Mesenchymal stem cell (in vitro differentiated cells and primary cell): Measurements from ENCODE around the gene PALMD.
A peak's percentile ranks its signal among the peaks of the same experiment; 100 is the strongest.

ENCODE experiments used
- DNase-seq: peaks from one replicate; pipeline ENCODE4 v3.0.0-alpha.2; 2013
- H2AFZ ChIP-seq: one replicate; pipeline ENCODE4 v1.6.1; 2013; ENCODE audit warnings: low read depth, mild to moderate bottlenecking, control low read depth, inconsistent platforms, low read length, moderate library complexity
- H2AK5ac ChIP-seq: 2 replicates; pipeline ENCODE4 v1.6.1; 2013; ENCODE audit warnings: low read length, moderate library complexity, mild to moderate bottlenecking, inconsistent platforms; ENCODE audit not compliant: severe bottlenecking
- H2BK120ac ChIP-seq: one replicate; pipeline ENCODE4 v1.6.1; 2013; ENCODE audit warnings: low read depth, mild to moderate bottlenecking, inconsistent platforms, low read length, moderate library complexity
- H2BK12ac ChIP-seq, 2 experiments: one replicate each; pipeline ENCODE4 v1.6.1; 2013; ENCODE audit warnings: inconsistent platforms in 2 of 2, low read length in 2 of 2, mild to moderate bottlenecking in 2 of 2, moderate library complexity in 2 of 2, control low read depth in 1 of 2
- H2BK15ac ChIP-seq: one replicate; pipeline ENCODE4 v1.6.1; 2013; ENCODE audit warnings: mild to moderate bottlenecking, low read depth, inconsistent platforms; ENCODE audit not compliant: poor library complexity, severe bottlenecking
- H2BK5ac ChIP-seq: 2 replicates; pipeline ENCODE4 v1.6.1; 2013; ENCODE audit warnings: low read depth, mild to moderate bottlenecking, low read length, control low read depth, inconsistent platforms; ENCODE audit not compliant: poor library complexity, severe bottlenecking
- H3K14ac ChIP-seq, 2 experiments: one replicate each; pipeline ENCODE4 v1.6.1; 2013; ENCODE audit warnings: inconsistent platforms in 2 of 2, low read length in 2 of 2, control low read depth in 1 of 2, mild to moderate bottlenecking in 1 of 2, moderate library complexity in 1 of 2
- H3K18ac ChIP-seq, 2 experiments: one replicate each; pipeline ENCODE4 v1.6.1; 2013; ENCODE audit warnings: inconsistent platforms in 2 of 2, low read length in 2 of 2, control low read depth in 1 of 2, low read depth in 1 of 2, mild to moderate bottlenecking in 1 of 2
- H3K23ac ChIP-seq, 2 experiments: one replicate each; pipeline ENCODE4 v1.6.1; 2013; ENCODE audit warnings: inconsistent platforms in 2 of 2, low read length in 2 of 2, mild to moderate bottlenecking in 2 of 2, moderate library complexity in 2 of 2, control low read depth in 1 of 2
- H3K27ac ChIP-seq: 2 replicates; pipeline ENCODE4 v1.5.1; 2013; ENCODE audit warnings: mild to moderate bottlenecking, moderate library complexity, low read length, control low read depth, inconsistent platforms; ENCODE audit not compliant: poor library complexity, severe bottlenecking
- H3K27me3 ChIP-seq, 2 experiments: 2 replicates each; pipeline versions ENCODE4 v1.6.1 to v1.7.0; 2013; ENCODE audit warnings: low read length in 2 of 2, mild to moderate bottlenecking in 2 of 2, moderate library complexity in 2 of 2, control low read depth in 1 of 2, inconsistent platforms in 1 of 2; ENCODE audit not compliant: control insufficient read depth in 1 of 2, insufficient read depth in 1 of 2
- H3K36me3 ChIP-seq, 2 experiments: 2 replicates each; pipeline versions ENCODE4 v1.6.1 to v1.7.0; 2013; ENCODE audit warnings: low read length in 2 of 2, control low read depth in 1 of 2, inconsistent platforms in 1 of 2, low read depth in 1 of 2, mild to moderate bottlenecking in 1 of 2; ENCODE audit not compliant: insufficient read depth in 2 of 2, control insufficient read depth in 1 of 2
- H3K4ac ChIP-seq, 2 experiments: one replicate each; pipeline ENCODE4 v1.6.1; 2013; ENCODE audit warnings: inconsistent platforms in 2 of 2, low read length in 2 of 2, mild to moderate bottlenecking in 2 of 2, moderate library complexity in 2 of 2, control low read depth in 1 of 2, low read depth in 1 of 2
- H3K4me1 ChIP-seq: 2 replicates; pipeline ENCODE4 v1.6.1; 2013; ENCODE audit warnings: low read depth, low read length, control low read depth; ENCODE audit not compliant: control insufficient read depth, insufficient read depth
- H3K4me2 ChIP-seq: 2 replicates; pipeline ENCODE4 v1.6.1; 2013; ENCODE audit warnings: low read length, mild to moderate bottlenecking, inconsistent platforms; ENCODE audit not compliant: poor library complexity, severe bottlenecking
- H3K4me3 ChIP-seq, 2 experiments: 2 replicates each; pipeline versions ENCODE4 v1.5.1 to v1.7.0; 2013; ENCODE audit warnings: low read length in 2 of 2, mild to moderate bottlenecking in 2 of 2, control low read depth in 1 of 2, low read depth in 1 of 2; ENCODE audit not compliant: insufficient read depth in 1 of 2
- H3K79me1 ChIP-seq: replicated peaks from 2 replicates; pipeline ENCODE4 v1.6.1; 2013; ENCODE audit warnings: mild to moderate bottlenecking, control low read depth, low read length, inconsistent platforms; ENCODE audit not compliant: poor library complexity, severe bottlenecking
- H3K9ac ChIP-seq: 2 replicates; pipeline ENCODE4 v1.7.0; 2013; ENCODE audit warnings: mild to moderate bottlenecking, low read length, moderate library complexity
- H3K9me3 ChIP-seq: 2 replicates; pipeline ENCODE4 v1.7.0; 2013; ENCODE audit warnings: mild to moderate bottlenecking, low read length; ENCODE audit not compliant: control insufficient read depth
- H4K8ac ChIP-seq: one replicate; pipeline ENCODE4 v1.6.1; 2013; ENCODE audit warnings: inconsistent platforms, mild to moderate bottlenecking, low read length, moderate library complexity
- H4K91ac ChIP-seq: one replicate; pipeline ENCODE4 v1.6.1; 2013; ENCODE audit warnings: mild to moderate bottlenecking, low read length, inconsistent platforms
- WGBS: methylation state at CpG from one replicate; pipeline ENCODE4 v1.1.7; 2013; ENCODE audit warnings: mixed read lengths; 5-methylcytosine and 5-hydroxymethylcytosine counted together

PALMD gene

GRCh38 chr1:99646868-99647267 is 955 bp downstream of the PALMD start:
- no peak overlapping the region for H3K23ac ChIP-seq
- no peaks in the 10 kb centered on the region for H3K27me3 ChIP-seq
- H3K27ac ChIP-seq, result no peak overlapping the region
- no peak overlapping the region for H2BK5ac ChIP-seq
- H3K4ac ChIP-seq, result no peak overlapping the region
- no peak overlapping the region for H3K18ac ChIP-seq
- no peak overlapping the region for H2AK5ac ChIP-seq
- H2AFZ ChIP-seq, result no peak overlapping the region
- H3K14ac ChIP-seq, result no peak overlapping the region
- H2BK120ac ChIP-seq, result no peak overlapping the region
- H4K91ac ChIP-seq, result no peak overlapping the region
- H3K4me1 ChIP-seq, result peaks cover 7% of the 10 kb centered on the region
- no peaks in the 10 kb centered on the region for H3K36me3 ChIP-seq
- WGBS, result 100% methylated on average over 1 of the region's 5 CpGs
- DNase-seq, result no peak
- no peaks in the 10 kb centered on the region for H3K9me3 ChIP-seq
- no peak overlapping the region for H2BK15ac ChIP-seq
- H3K9ac ChIP-seq, result peak overlapping the region; percentile 75
- H4K8ac ChIP-seq, result no peak overlapping the region
- no peak overlapping the region for H3K4me2 ChIP-seq
- H2BK12ac ChIP-seq, result no peak overlapping the region
- H3K79me1 ChIP-seq, result no peaks in the 10 kb centered on the region
- H3K4me3 ChIP-seq, result peak overlapping the region in 1 of 2 experiments; percentile 66

GRCh38 chr1:99647490-99647889 is 1.6 kb downstream of the PALMD start:
- no peak overlapping the region for H4K91ac ChIP-seq
- H3K23ac ChIP-seq, result no peak overlapping the region
- H4K8ac ChIP-seq, result no peak overlapping the region
- H3K36me3 ChIP-seq, result no peaks in the 10 kb centered on the region
- no peak overlapping the region for H2AK5ac ChIP-seq
- H3K4me1 ChIP-seq, result peaks cover 8% of the 10 kb centered on the region
- no peaks in the 10 kb centered on the region for H3K9me3 ChIP-seq
- no peaks in the 10 kb centered on the region for H3K27me3 ChIP-seq
- 67% methylated on average over 1 of the region's 4 CpGs for WGBS
- peak overlapping the region; percentile 36 for H3K27ac ChIP-seq
- H3K79me1 ChIP-seq, result no peaks in the 10 kb centered on the region
- no peak overlapping the region for H3K4me2 ChIP-seq
- H3K9ac ChIP-seq, result peak overlapping the region; percentile 75
- H2BK15ac ChIP-seq, result no peak overlapping the region
- H2BK12ac ChIP-seq, result no peak overlapping the region
- DNase-seq, result no peak
- H2BK5ac ChIP-seq, result no peak overlapping the region
- H3K18ac ChIP-seq, result no peak overlapping the region
- H2AFZ ChIP-seq, result no peak overlapping the region
- H3K4me3 ChIP-seq, result peak overlapping the region in 1 of 2 experiments; percentile 66
- no peak overlapping the region for H3K14ac ChIP-seq
- H3K4ac ChIP-seq, result no peak overlapping the region
- H2BK120ac ChIP-seq, result no peak overlapping the region

- Histone ChIP-seq H2BK120ac (no peak overlapping the region), H3K27ac (no peak overlapping the region), H2BK5ac (no peak overlapping the region), H4K91ac (no peak overlapping the region), H3K9ac (peak overlapping the region; percentile 75), H2AFZ (no peak overlapping the region), H3K36me3 (no peaks in the 10 kb centered on the region), H3K4me3 (no peak overlapping the region), H3K4me1 (peaks cover 8% of the 10 kb centered on the region), H3K14ac (no peak overlapping the region), H3K4ac (peak overlapping the region in 1 of 2 experiments; percentile 75), H3K23ac (peak overlapping the region in 1 of 2 experiments; percentile 61), H2AK5ac (no peak overlapping the region), H4K8ac (no peak overlapping the region), H2BK12ac (no peak overlapping the region), H3K27me3 (no peaks in the 10 kb centered on the region), H3K4me2 (no peak overlapping the region), H3K79me1 (no peaks in the 10 kb centered on the region), H3K18ac (no peak overlapping the region), H3K9me3 (no peaks in the 10 kb centered on the region), H2BK15ac (no peak overlapping the region)
- no peak for DNase-seq
- WGBS, result no CpG with 5 or more reads among the region's 4 CpGs
Measured at GRCh38 chr1:99648107-99648506, 2.2 kb downstream of the PALMD start.

- no peaks in the 10 kb centered on the region for H3K9me3 ChIP-seq
- H2AFZ ChIP-seq, result no peak overlapping the region
- no peak overlapping the region for H3K9ac ChIP-seq
- H2BK5ac ChIP-seq, result no peak overlapping the region
- H3K4me3 ChIP-seq, result no peak overlapping the region
- H3K27ac ChIP-seq, result no peak overlapping the region
- H2BK15ac ChIP-seq, result no peak overlapping the region
- H3K18ac ChIP-seq, result no peak overlapping the region
- no peak overlapping the region for H3K4ac ChIP-seq
- H3K36me3 ChIP-seq, result no peaks in the 10 kb centered on the region
- DNase-seq, result no peak
- H3K14ac ChIP-seq, result no peak overlapping the region
- peaks cover 6% of the 10 kb centered on the region for H3K4me1 ChIP-seq
- H4K8ac ChIP-seq, result no peak overlapping the region
- no peaks in the 10 kb centered on the region for H3K79me1 ChIP-seq
- no peak overlapping the region for H4K91ac ChIP-seq
- no peak overlapping the region for H3K4me2 ChIP-seq
- no peak overlapping the region for H2BK12ac ChIP-seq
- no peaks in the 10 kb centered on the region for H3K27me3 ChIP-seq
- 80% methylated on average over 1 of the region's 2 CpGs for WGBS
- H3K23ac ChIP-seq, result no peak overlapping the region
- H2AK5ac ChIP-seq, result no peak overlapping the region
- H2BK120ac ChIP-seq, result no peak overlapping the region
Measured at GRCh38 chr1:99650030-99650429, 4.1 kb downstream of the PALMD start.
